Amniotic stem cell (primary cell): Measurements from ENCODE around the gene TM9SF2.

ENCODE experiments used
- DNase-seq: peaks from one replicate; lab custom pipeline; 2025; lab: John Stamatoyannopoulos, UW

TM9SF2 gene

GRCh38 chr13:99577934-99578917 is 77.0 kb downstream of the TM9SF2 start:
- no peak for DNase-seq

GRCh38 chr13:99580500-99581268 is 79.4 kb downstream of the TM9SF2 start:
- no peak for DNase-seq

- no peak for DNase-seq
Measured at GRCh38 chr13:99582511-99582910, 81.2 kb downstream of the TM9SF2 start.

- DNase-seq, result no peak
Measured at GRCh38 chr13:99585609-99586008, 84.3 kb downstream of the TM9SF2 start.

GRCh38 chr13:99587021-99587420 is 85.7 kb downstream of the TM9SF2 start:
- no peak for DNase-seq

GRCh38 chr13:99587893-99588606 is 86.8 kb downstream of the TM9SF2 start:
- no peak for DNase-seq

GRCh38 chr13:99589575-99589974 is 88.3 kb downstream of the TM9SF2 start:
- DNase-seq, result no peak

- DNase-seq, result no peak
Measured at GRCh38 chr13:99590519-99591011, 89.3 kb downstream of the TM9SF2 start.

GRCh38 chr13:99596180-99596579 is 94.9 kb downstream of the TM9SF2 start:
- no peak for DNase-seq

GRCh38 chr13:99600318-99600717 is 99.0 kb downstream of the TM9SF2 start:
- DNase-seq, result no peak

- DNase-seq, result no peak
Measured at GRCh38 chr13:99601535-99601934, 100.3 kb downstream of the TM9SF2 start.

- no peak for DNase-seq
Measured at GRCh38 chr13:99604636-99605035, 103.4 kb downstream of the TM9SF2 start.

GRCh38 chr13:99605420-99606323 is 104.4 kb downstream of the TM9SF2 start:
- DNase-seq, result no peak

- DNase-seq, result peak; percentile 72
Measured at GRCh38 chr13:99606324-99607066, 105.2 kb downstream of the TM9SF2 start, which contains the start of gene CLYBL. Gene CLYBL (plus strand): TSS chr13:99606690.

- DNase-seq, result no peak
Measured at GRCh38 chr13:99608345-99608744, 107.1 kb downstream of the TM9SF2 start.

- DNase-seq, result no peak
Measured at GRCh38 chr13:99610702-99611289, 109.5 kb downstream of the TM9SF2 start.
